Panc1 (cell line): ENCODE results near the gene ROBO1. TPM values are rescaled to one million over a fixed set of nuclear protein-coding genes. Genes with fewer than 3 reads are reported as not detected.

Experiments used
- ATAC-seq: fragments of 200-7000 bp; cut with Tn5 transposase; 2 replicates; pipeline ENCODE4 v1.9.1; 2020; ENCODE audit warnings: mild to moderate bottlenecking, moderate library complexity
- BruUV-seq: library from RNA; stranded (reverse); fragments of 400-500 nt; replicated peaks from 2 replicates; lab custom pipeline; 2021; lab: Mats Ljungman, UMichigan
- CTCF ChIA-PET: fragments of 300-600 bp; sonication (Branson Sonifier 250); formaldehyde crosslinking; loops from one replicate; lab custom pipeline; 2022; ENCODE audit warnings: antibody characterized with exemption; lab: Charles Lee
- POLR2A ChIA-PET: fragments of 300-600 bp; sonication (Branson Sonifier 250); formaldehyde crosslinking; loops from one replicate; lab custom pipeline; 2022; ENCODE audit warnings: antibody characterized with exemption; lab: Charles Lee
- DNase-seq: peaks from one replicate; pipeline ENCODE4 v3.0.0-alpha.2; 2010; ENCODE audit warnings: low read depth, low spot score
- H3K27ac ChIP-seq: 2 replicates; pipeline ENCODE4 v1.5.1; 2011; ENCODE audit warnings: mild to moderate bottlenecking, low read length, inconsistent platforms
- H3K27me3 ChIP-seq: fragments of 200-500 bp; sonication (Bioruptor generic); 2 replicates; pipeline ENCODE4 v1.6.0; 2014; ENCODE audit warnings: low read length, inconsistent platforms; ENCODE audit not compliant: control insufficient read depth, insufficient read depth
- H3K36me3 ChIP-seq: fragments of 200-500 bp; sonication (Bioruptor generic); 2 replicates; pipeline ENCODE4 v1.5.1; 2014; ENCODE audit warnings: inconsistent platforms, mild to moderate bottlenecking, low read length, moderate library complexity; ENCODE audit not compliant: control insufficient read depth, insufficient read depth
- H3K4me1 ChIP-seq: 2 replicates; pipeline ENCODE4 v1.5.1; 2011; ENCODE audit warnings: inconsistent platforms, mild to moderate bottlenecking, low read length, moderate library complexity; ENCODE audit not compliant: control insufficient read depth, insufficient read depth
- H3K4me3 ChIP-seq, 2 experiments: 2 replicates each; pipeline ENCODE4 v1.5.1; 2011 to 2012; ENCODE audit warnings: low read depth in 2 of 2, low read length in 2 of 2, mild to moderate bottlenecking in 2 of 2, inconsistent platforms in 1 of 2, moderate library complexity in 1 of 2
- H3K9me3 ChIP-seq: fragments of 200-500 bp; sonication (Bioruptor generic); 2 replicates; pipeline ENCODE4 v1.5.1; 2014; ENCODE audit warnings: low read depth, mild to moderate bottlenecking, inconsistent platforms, low read length, moderate library complexity; ENCODE audit not compliant: control insufficient read depth, insufficient read depth
- POLR2AphosphoS5 ChIP-seq: IDR thresholded peaks from 2 replicates; pipeline ENCODE4 v1.6.1; 2012; ENCODE audit warnings: mild to moderate bottlenecking, low read depth, low read length, moderate library complexity
- REST ChIP-seq, 2 experiments: IDR thresholded peaks; 2 replicates each; pipeline ENCODE4 v1.6.1; 2011 to 2012; ENCODE audit warnings: low read depth in 2 of 2, control low read depth in 1 of 2, low read length in 1 of 2, mild to moderate bottlenecking in 1 of 2, moderate library complexity in 1 of 2; ENCODE audit not compliant: insufficient read depth in 1 of 2
- SIN3A ChIP-seq: IDR thresholded peaks from 2 replicates; pipeline ENCODE4 v1.6.1; 2012; ENCODE audit warnings: low read depth, mild to moderate bottlenecking, low read length, moderate library complexity, borderline replicate concordance; ENCODE audit not compliant: insufficient read depth
- TCF7L2 ChIP-seq: IDR thresholded peaks from 2 replicates; pipeline ENCODE4 v1.6.1; 2011; ENCODE audit warnings: mild to moderate bottlenecking, low read depth, low read length, inconsistent platforms
- in situ Hi-C: cut with HindIII; loops from 2 replicates; pipeline ENCODE4 v1.10.0; 2016; ENCODE audit warnings: low sequenced_read_pairs, low pct_unique_long_range_greater_than_20kb
- intact Hi-C: fragments of 100-400 bp; cut with micrococcal nuclease; formaldehyde crosslinking; loops from one replicate; pipeline ENCODE4 v1.10.0; 2022; ENCODE audit not compliant: unreplicated experiment
- total RNA-seq: library from RNA; stranded (reverse); gene quantifications from one replicate; pipeline ENCODE4 v1.2.1, GENCODE V29; 2021; ENCODE audit not compliant: unreplicated experiment
- TF ChIP-seq, protein P1 (sequence below): fragments of 450-650 bp; IDR thresholded peaks from 2 replicates; pipeline ENCODE4 v1.5.1; 2017; ENCODE audit warnings: mild to moderate bottlenecking

ROBO1 gene
- total RNA-seq, 1 experiment from 2014 or later: 61.6 TPM

- intact Hi-C loops: no loop called here
- H3K27me3 ChIP-seq: no peaks in the 10 kb centered on the region
- no peak overlapping the region for H3K27ac ChIP-seq
- no peak overlapping the region for H3K4me3 ChIP-seq
- H3K9me3 ChIP-seq: no peaks in the 10 kb centered on the region
- no peak for DNase-seq
- TF ChIP-seq POLR2AphosphoS5 (no peak), TCF7L2 (no peak), REST (IDR thresholded peaks at IDR 0.05; ENCODE audit: insufficient read depth in 1 of 2, low read depth in 2 of 2, low read length in 1 of 2) (no peak), SIN3A (no peak)
- TF ChIP-seq, protein P1, sequence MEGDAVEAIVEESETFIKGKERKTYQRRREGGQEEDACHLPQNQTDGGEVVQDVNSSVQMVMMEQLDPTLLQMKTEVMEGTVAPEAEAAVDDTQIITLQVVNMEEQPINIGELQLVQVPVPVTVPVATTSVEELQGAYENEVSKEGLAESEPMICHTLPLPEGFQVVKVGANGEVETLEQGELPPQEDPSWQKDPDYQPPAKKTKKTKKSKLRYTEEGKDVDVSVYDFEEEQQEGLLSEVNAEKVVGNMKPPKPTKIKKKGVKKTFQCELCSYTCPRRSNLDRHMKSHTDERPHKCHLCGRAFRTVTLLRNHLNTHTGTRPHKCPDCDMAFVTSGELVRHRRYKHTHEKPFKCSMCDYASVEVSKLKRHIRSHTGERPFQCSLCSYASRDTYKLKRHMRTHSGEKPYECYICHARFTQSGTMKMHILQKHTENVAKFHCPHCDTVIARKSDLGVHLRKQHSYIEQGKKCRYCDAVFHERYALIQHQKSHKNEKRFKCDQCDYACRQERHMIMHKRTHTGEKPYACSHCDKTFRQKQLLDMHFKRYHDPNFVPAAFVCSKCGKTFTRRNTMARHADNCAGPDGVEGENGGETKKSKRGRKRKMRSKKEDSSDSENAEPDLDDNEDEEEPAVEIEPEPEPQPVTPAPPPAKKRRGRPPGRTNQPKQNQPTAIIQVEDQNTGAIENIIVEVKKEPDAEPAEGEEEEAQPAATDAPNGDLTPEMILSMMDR: no peak
- no peak for ATAC-seq
- in situ Hi-C loops: no loop called here
- H3K36me3 ChIP-seq: no peaks in the 10 kb centered on the region
- CTCF ChIA-PET: no interaction called here
- H3K4me1 ChIP-seq: no peaks in the 10 kb centered on the region
- POLR2A ChIA-PET: no interaction called here
- BruUV-seq: no TSS peak
Observed at GRCh38 chr3:78712270-78712669, 1055.5 kb downstream of the ROBO1 start.

GRCh38 chr3:78708565-78709073 lies 1059.2 kb downstream of the ROBO1 start:
- CTCF ChIA-PET: no interaction called here
- H3K4me3 ChIP-seq: no peak overlapping the region
- no peak overlapping the region for H3K27ac ChIP-seq
- no TSS peak for BruUV-seq
- POLR2A ChIA-PET: no interaction called here
- in situ Hi-C loops: no loop called here
- H3K9me3 ChIP-seq: no peaks in the 10 kb centered on the region
- TF ChIP-seq REST (IDR thresholded peaks at IDR 0.05; ENCODE audit: insufficient read depth in 1 of 2, low read depth in 2 of 2, low read length in 1 of 2) (no peak), SIN3A (no peak), TCF7L2 (no peak), POLR2AphosphoS5 (no peak)
- TF ChIP-seq, protein P1: no peak
- ATAC-seq: no peak
- DNase-seq: no peak
- no peaks in the 10 kb centered on the region for H3K36me3 ChIP-seq
- H3K27me3 ChIP-seq: no peaks in the 10 kb centered on the region
- intact Hi-C loops: no loop called here
- no peaks in the 10 kb centered on the region for H3K4me1 ChIP-seq
